ENCODE measurements around the gene ARHGEF38.

Gene ARHGEF38

DNA sequence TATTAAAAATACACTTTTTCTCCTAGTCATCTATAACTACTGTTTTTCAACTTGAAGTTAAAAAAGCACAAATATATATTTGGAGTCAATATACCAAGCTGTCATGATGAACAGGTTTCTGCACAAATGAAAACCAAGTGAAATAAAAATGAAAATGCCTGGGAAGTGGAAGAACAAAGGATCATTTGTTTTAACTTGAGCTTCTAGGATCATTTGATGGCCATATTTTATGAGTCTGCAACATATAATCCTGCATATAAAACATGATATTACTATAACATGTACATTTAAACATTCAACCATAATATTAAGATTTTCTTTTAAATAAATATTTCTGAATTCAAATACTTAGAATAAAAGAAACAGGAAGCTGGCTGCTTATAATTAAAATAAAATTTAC lies 8.5 kb upstream of the ARHGEF38 start:
- ChIA-PET CTCF (interaction anchor here (1.3 kb wide), 1 partner anchor 123 kb away, joined by 3 read pairs; no protein-coding TSS in a partner anchor), POLR2A (no interaction called here)
- no peak overlapping the region for H3K27ac ChIP-seq (ENCODE audit: insufficient read depth in 1 of 2, low read depth in 1 of 2, low read length in 2 of 2, poor library complexity in 1 of 2, severe bottlenecking in 2 of 2)
- no peak overlapping the region for H3K4me3 ChIP-seq (ENCODE audit: control insufficient read depth in 1 of 7, extremely low read depth in 1 of 7, insufficient read depth in 4 of 7, low read depth in 2 of 7, low read length in 6 of 7)
- H3K27me3 ChIP-seq (replicated peaks in 2 of 5; ENCODE audit: control insufficient read depth in 4 of 5, insufficient read depth in 5 of 5, low read length in 4 of 5) = no peaks in the 10 kb centered on the region
- H3K9me3 ChIP-seq (ENCODE audit: control extremely low read depth in 1 of 5, control insufficient read depth in 4 of 5, insufficient read depth in 2 of 5, low read depth in 1 of 5, low read length in 4 of 5) = no peaks in the 10 kb centered on the region
- peaks cover 5 to 20% (median 8%) of the 10 kb centered on the region in 4 experiments for H3K4me1 ChIP-seq (ENCODE audit: control extremely low read depth in 1 of 4, control insufficient read depth in 4 of 4, insufficient read depth in 4 of 4, low read length in 3 of 4)
- no peaks in the 10 kb centered on the region for H3K36me3 ChIP-seq (ENCODE audit: control insufficient read depth in 4 of 4, insufficient read depth in 4 of 4, low read length in 3 of 4)
- no peak for DNase-seq

DNA sequence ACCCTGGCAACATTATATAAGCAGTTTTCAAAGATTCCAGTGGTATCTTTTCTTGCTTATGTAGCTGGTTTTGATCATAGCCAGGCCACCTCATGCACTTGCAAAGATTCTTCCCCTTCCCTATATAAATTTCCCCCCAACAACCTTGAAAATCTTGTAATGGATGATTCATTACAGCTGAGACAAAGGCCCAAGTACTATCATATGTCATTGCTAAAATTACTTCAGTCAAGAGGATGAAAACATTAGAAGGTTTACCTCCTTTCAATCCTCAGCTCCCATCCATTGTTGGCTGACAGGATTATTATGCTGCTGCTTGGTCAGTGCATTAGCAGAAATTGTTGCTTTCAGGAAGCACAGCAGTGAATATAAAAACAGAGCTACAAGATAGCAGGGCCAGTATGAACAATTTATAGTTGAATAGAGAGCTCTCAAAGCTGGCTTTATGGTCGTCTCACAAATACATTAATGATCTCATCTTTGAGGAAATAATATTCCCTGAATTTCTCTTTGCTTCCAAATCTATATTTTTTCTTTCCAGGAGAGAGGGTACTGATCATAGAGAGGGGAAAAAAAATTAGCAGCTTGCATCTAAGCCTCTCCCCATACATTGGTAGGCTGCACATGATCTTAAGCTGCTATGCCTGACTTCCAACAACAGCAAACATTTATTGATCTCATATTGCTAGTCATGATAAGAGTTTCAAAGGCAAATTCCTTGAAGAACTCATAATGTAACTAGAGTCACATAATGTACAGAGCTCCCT lies 7.7 kb upstream of the ARHGEF38 start:
- no peaks in the 10 kb centered on the region for H3K27me3 ChIP-seq (replicated peaks in 2 of 5; ENCODE audit: control insufficient read depth in 4 of 5, insufficient read depth in 5 of 5, low read length in 4 of 5)
- WGBS (ENCODE audit: insufficient coverage) = no CpG with 5 or more reads among the region's 1 CpG
- ChIA-PET POLR2A (no interaction called here), CTCF (interaction anchor here (0.8 to 1.3 kb wide), 5 partner anchors 10 to 122 kb away, joined by 3 to 4 read pairs (median 3); no protein-coding TSS in a partner anchor)
- H3K36me3 ChIP-seq (ENCODE audit: control insufficient read depth in 4 of 4, insufficient read depth in 4 of 4, low read length in 3 of 4) = no peaks in the 10 kb centered on the region
- no peak overlapping the region for H3K4me3 ChIP-seq (ENCODE audit: control insufficient read depth in 1 of 7, extremely low read depth in 1 of 7, insufficient read depth in 4 of 7, low read depth in 2 of 7, low read length in 6 of 7)
- no peak for DNase-seq
- H3K27ac ChIP-seq (ENCODE audit: insufficient read depth in 1 of 2, low read depth in 1 of 2, low read length in 2 of 2, poor library complexity in 1 of 2, severe bottlenecking in 2 of 2) = no peak overlapping the region
- no peaks in the 10 kb centered on the region for H3K9me3 ChIP-seq (ENCODE audit: control extremely low read depth in 1 of 5, control insufficient read depth in 4 of 5, insufficient read depth in 2 of 5, low read depth in 1 of 5, low read length in 4 of 5)
- peaks cover 5 to 20% (median 8%) of the 10 kb centered on the region in 4 experiments for H3K4me1 ChIP-seq (ENCODE audit: control extremely low read depth in 1 of 4, control insufficient read depth in 4 of 4, insufficient read depth in 4 of 4, low read length in 3 of 4)

DNA sequence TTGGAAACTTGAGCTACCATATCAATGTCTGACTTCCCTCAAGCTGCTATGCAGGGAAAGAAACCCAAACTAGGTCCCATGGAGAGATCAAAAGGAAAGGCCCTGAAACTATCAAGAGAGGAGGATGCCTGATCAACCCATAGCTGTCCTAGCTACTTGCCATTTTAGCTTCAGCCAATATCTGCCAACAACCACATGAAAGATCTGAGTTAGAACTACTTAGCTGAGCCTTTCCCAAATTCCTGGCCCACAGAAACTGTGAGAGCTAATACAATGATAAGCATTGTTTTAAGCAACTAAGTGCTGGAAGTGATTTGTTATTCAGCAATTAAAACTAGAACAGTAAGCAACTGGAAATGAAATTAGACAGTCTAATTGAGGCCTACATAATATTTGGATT lies 6.3 kb upstream of the ARHGEF38 start:
- no peak for DNase-seq
- Histone ChIP-seq H3K4me1 (ENCODE audit: control extremely low read depth in 1 of 4, control insufficient read depth in 4 of 4, insufficient read depth in 4 of 4, low read length in 3 of 4) (peaks cover 4 to 14% (median 7%) of the 10 kb centered on the region in 4 experiments), H3K27ac (ENCODE audit: insufficient read depth in 1 of 2, low read depth in 1 of 2, low read length in 2 of 2, poor library complexity in 1 of 2, severe bottlenecking in 2 of 2) (no peak overlapping the region), H3K9me3 (ENCODE audit: control extremely low read depth in 1 of 5, control insufficient read depth in 4 of 5, insufficient read depth in 2 of 5, low read depth in 1 of 5, low read length in 4 of 5) (no peaks in the 10 kb centered on the region), H3K36me3 (ENCODE audit: control insufficient read depth in 4 of 4, insufficient read depth in 4 of 4, low read length in 3 of 4) (no peaks in the 10 kb centered on the region), H3K27me3 (replicated peaks in 2 of 5; ENCODE audit: control insufficient read depth in 4 of 5, insufficient read depth in 5 of 5, low read length in 4 of 5) (no peaks in the 10 kb centered on the region), H3K4me3 (ENCODE audit: control insufficient read depth in 1 of 7, extremely low read depth in 1 of 7, insufficient read depth in 4 of 7, low read depth in 2 of 7, low read length in 6 of 7) (no peak overlapping the region)
- ChIA-PET POLR2A (no interaction called here), CTCF (no interaction called here)

DNA sequence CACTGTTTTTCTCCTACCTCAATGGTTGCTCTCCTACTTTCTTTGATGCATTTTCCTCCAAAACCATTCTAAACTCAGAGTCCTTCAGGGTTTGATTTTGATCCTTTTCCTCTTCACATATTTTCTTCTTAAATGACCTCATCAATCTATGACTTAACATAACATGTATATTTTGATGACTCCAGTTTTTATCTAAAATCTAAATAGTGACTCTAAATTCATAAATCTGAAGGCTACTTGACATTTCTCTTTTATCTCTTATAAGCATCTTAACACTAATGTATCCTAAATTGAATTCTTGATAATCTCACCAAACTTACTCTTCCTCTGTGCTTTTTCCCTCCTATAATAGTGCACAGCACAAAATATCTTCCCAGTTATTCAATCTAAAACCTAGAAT lies 4.7 kb upstream of the ARHGEF38 start:
- H3K27ac ChIP-seq (ENCODE audit: insufficient read depth in 1 of 2, low read depth in 1 of 2, low read length in 2 of 2, poor library complexity in 1 of 2, severe bottlenecking in 2 of 2) = no peak overlapping the region
- ChIA-PET POLR2A (no interaction called here), CTCF (interaction anchor here (1.7 kb wide), 1 partner anchor 27 kb away, joined by 4 read pairs; no protein-coding TSS in a partner anchor)
- no peaks in the 10 kb centered on the region for H3K9me3 ChIP-seq (ENCODE audit: control extremely low read depth in 1 of 5, control insufficient read depth in 4 of 5, insufficient read depth in 2 of 5, low read depth in 1 of 5, low read length in 4 of 5)
- DNase-seq = no peak
- H3K4me1 ChIP-seq (ENCODE audit: control extremely low read depth in 1 of 4, control insufficient read depth in 4 of 4, insufficient read depth in 4 of 4, low read length in 3 of 4) = peaks cover 0 to 6% (median 2%) of the 10 kb centered on the region in 4 experiments
- H3K27me3 ChIP-seq (replicated peaks in 2 of 5; ENCODE audit: control insufficient read depth in 4 of 5, insufficient read depth in 5 of 5, low read length in 4 of 5) = no peaks in the 10 kb centered on the region
- no peaks in the 10 kb centered on the region for H3K36me3 ChIP-seq (ENCODE audit: control insufficient read depth in 4 of 4, insufficient read depth in 4 of 4, low read length in 3 of 4)
- H3K4me3 ChIP-seq (ENCODE audit: control insufficient read depth in 1 of 7, extremely low read depth in 1 of 7, insufficient read depth in 4 of 7, low read depth in 2 of 7, low read length in 6 of 7) = no peak overlapping the region

DNA sequence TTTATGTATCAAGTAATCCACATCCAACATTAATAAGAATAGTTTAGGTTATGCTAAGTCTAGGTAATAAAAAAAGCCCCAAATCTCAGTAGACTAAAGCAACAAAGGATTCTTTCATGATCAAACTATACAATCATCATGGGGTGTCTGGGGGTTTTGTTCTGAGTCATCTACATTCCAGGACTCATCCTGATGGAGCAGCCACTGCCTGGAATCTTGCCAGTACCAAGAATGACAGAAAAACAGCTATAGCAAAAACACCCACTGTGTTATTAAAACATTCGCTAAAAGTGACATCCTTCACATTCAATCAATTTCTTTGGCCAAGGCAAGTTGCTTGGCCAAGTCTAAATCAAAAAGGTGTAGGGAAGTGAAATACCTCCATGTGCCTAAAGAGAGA lies 3.9 kb upstream of the ARHGEF38 start:
- Histone ChIP-seq H3K4me3 (ENCODE audit: control insufficient read depth in 1 of 7, extremely low read depth in 1 of 7, insufficient read depth in 4 of 7, low read depth in 2 of 7, low read length in 6 of 7) (no peak overlapping the region), H3K9me3 (ENCODE audit: control extremely low read depth in 1 of 5, control insufficient read depth in 4 of 5, insufficient read depth in 2 of 5, low read depth in 1 of 5, low read length in 4 of 5) (no peaks in the 10 kb centered on the region), H3K36me3 (ENCODE audit: control insufficient read depth in 4 of 4, insufficient read depth in 4 of 4, low read length in 3 of 4) (no peaks in the 10 kb centered on the region), H3K4me1 (ENCODE audit: control extremely low read depth in 1 of 4, control insufficient read depth in 4 of 4, insufficient read depth in 4 of 4, low read length in 3 of 4) (peaks cover 0 to 6% (median 2%) of the 10 kb centered on the region in 4 experiments), H3K27ac (ENCODE audit: insufficient read depth in 1 of 2, low read depth in 1 of 2, low read length in 2 of 2, poor library complexity in 1 of 2, severe bottlenecking in 2 of 2) (no peak overlapping the region), H3K27me3 (replicated peaks in 2 of 5; ENCODE audit: control insufficient read depth in 4 of 5, insufficient read depth in 5 of 5, low read length in 4 of 5) (no peaks in the 10 kb centered on the region)
- CTCF ChIA-PET = interaction anchor here (1.7 kb wide), 1 partner anchor 28 kb away, joined by 4 read pairs; no protein-coding TSS in a partner anchor
- POLR2A ChIA-PET = no interaction called here
- DNase-seq = no peak
- no CpG with 5 or more reads among the region's 1 CpG for WGBS (ENCODE audit: insufficient coverage)

DNA sequence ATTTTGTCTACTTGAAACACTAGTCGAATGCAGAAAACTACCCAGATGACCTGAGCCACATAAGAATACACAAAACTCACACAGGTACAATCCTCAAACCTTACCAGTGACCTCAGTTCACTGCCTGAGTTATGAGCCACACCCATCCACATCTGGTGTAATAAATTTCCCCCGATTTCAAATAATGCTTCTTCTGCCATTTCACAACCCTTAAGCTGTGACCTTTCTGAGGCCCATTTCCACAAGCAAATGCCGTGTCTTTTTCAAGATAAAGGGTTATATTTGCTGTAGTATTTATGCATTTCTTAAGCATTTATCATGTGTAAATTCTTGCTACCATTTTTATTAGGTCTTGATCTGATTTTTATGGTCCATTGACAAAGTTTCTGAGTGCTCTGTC lies 1.8 kb upstream of the ARHGEF38 start:
- 80% methylated on average over 1 of the region's 3 CpGs for WGBS (ENCODE audit: insufficient coverage)
- DNase-seq = no peak
- Histone ChIP-seq H3K4me1 (ENCODE audit: control extremely low read depth in 1 of 4, control insufficient read depth in 4 of 4, insufficient read depth in 4 of 4, low read length in 3 of 4) (peaks cover 0 to 6% (median 2%) of the 10 kb centered on the region in 4 experiments), H3K27me3 (replicated peaks in 2 of 5; ENCODE audit: control insufficient read depth in 4 of 5, insufficient read depth in 5 of 5, low read length in 4 of 5) (no peaks in the 10 kb centered on the region), H3K4me3 (ENCODE audit: control insufficient read depth in 1 of 7, extremely low read depth in 1 of 7, insufficient read depth in 4 of 7, low read depth in 2 of 7, low read length in 6 of 7) (no peak overlapping the region), H3K9me3 (ENCODE audit: control extremely low read depth in 1 of 5, control insufficient read depth in 4 of 5, insufficient read depth in 2 of 5, low read depth in 1 of 5, low read length in 4 of 5) (no peaks in the 10 kb centered on the region), H3K27ac (ENCODE audit: insufficient read depth in 1 of 2, low read depth in 1 of 2, low read length in 2 of 2, poor library complexity in 1 of 2, severe bottlenecking in 2 of 2) (no peak overlapping the region), H3K36me3 (ENCODE audit: control insufficient read depth in 4 of 4, insufficient read depth in 4 of 4, low read length in 3 of 4) (no peaks in the 10 kb centered on the region)
- ChIA-PET POLR2A (no interaction called here), CTCF (interaction anchor here (1.4 kb wide), 1 partner anchor 9 kb away, joined by 3 read pairs; no protein-coding TSS in a partner anchor)

DNA sequence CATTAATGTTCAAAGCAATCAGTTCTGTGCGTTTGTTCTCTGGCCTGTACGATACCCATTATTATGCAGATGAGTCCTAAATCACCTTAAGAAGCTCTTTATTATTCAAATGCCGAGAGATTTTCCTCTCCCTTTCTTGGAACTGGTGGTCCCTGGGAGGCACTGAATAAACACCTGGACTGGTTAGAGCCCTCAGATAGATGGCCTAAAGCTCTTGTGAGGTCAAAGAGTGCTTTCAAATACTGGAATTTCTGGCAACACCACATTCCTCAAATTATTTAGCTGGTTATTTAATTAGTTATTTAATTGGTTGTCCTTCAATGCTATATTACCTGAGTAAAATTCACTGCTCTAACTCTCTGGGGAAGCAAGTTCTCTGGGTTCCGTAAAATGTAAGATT lies 3.0 kb downstream of the ARHGEF38 start:
- ChIA-PET POLR2A (no interaction called here), CTCF (no interaction called here)
- DNase-seq = no peak
- no peak overlapping the region for H3K4me3 ChIP-seq (ENCODE audit: control insufficient read depth in 1 of 7, extremely low read depth in 1 of 7, insufficient read depth in 4 of 7, low read depth in 2 of 7, low read length in 6 of 7)
- H3K27me3 ChIP-seq (replicated peaks in 2 of 5; ENCODE audit: control insufficient read depth in 4 of 5, insufficient read depth in 5 of 5, low read length in 4 of 5) = no peaks in the 10 kb centered on the region
- H3K9me3 ChIP-seq (ENCODE audit: control extremely low read depth in 1 of 5, control insufficient read depth in 4 of 5, insufficient read depth in 2 of 5, low read depth in 1 of 5, low read length in 4 of 5) = no peaks in the 10 kb centered on the region
- no peaks in the 10 kb centered on the region for H3K36me3 ChIP-seq (ENCODE audit: control insufficient read depth in 4 of 4, insufficient read depth in 4 of 4, low read length in 3 of 4)
- no peak overlapping the region for H3K27ac ChIP-seq (ENCODE audit: insufficient read depth in 1 of 2, low read depth in 1 of 2, low read length in 2 of 2, poor library complexity in 1 of 2, severe bottlenecking in 2 of 2)
- H3K4me1 ChIP-seq (ENCODE audit: control extremely low read depth in 1 of 4, control insufficient read depth in 4 of 4, insufficient read depth in 4 of 4, low read length in 3 of 4) = peaks cover 0 to 8% (median 2%) of the 10 kb centered on the region in 4 experiments
- 100% methylated on average over 3 of the region's 4 CpGs for WGBS (ENCODE audit: insufficient coverage)
